Hypothalamus (tissue), 51 donors: ENCODE measurements around the gene ZMIZ1.

ENCODE experiments used
- DNase-seq, 51 donors: peaks; one replicate each; lab custom pipeline; 2025; lab: John Stamatoyannopoulos, UW

The ZMIZ1 gene

GRCh38 chr10:79219322-79219957, 150.7 kb downstream of the ZMIZ1 start:
- peak in 8 of 51 donors; percentile 12 to 42 (median 34) for DNase-seq

DNA sequence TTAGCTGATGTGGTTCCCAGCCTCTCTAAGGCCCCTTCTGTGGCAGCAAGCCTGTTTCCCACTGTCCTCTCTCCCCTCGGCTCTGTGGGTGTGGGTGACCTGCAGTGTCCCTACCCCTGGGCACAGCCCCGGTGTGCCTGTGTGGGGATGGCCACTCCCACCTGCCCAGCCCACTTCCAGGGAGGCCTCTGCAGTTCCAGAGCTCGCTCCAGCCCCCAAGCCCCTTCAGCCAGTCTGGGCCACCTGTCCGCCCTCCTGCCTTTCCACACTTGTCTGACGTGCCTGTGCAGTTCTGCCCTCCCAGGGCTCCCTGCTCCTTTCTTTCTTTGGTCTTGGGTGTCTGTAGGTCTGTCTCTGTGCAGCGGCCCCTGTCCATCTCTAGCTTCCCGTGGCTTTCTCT, 151.5 kb downstream of the ZMIZ1 start:
- no peak for DNase-seq

GRCh38 chr10:79221110-79222051, 152.6 kb downstream of the ZMIZ1 start:
- peak in 37 of 51 donors; percentile 13 to 90 (median 64) for DNase-seq

DNA sequence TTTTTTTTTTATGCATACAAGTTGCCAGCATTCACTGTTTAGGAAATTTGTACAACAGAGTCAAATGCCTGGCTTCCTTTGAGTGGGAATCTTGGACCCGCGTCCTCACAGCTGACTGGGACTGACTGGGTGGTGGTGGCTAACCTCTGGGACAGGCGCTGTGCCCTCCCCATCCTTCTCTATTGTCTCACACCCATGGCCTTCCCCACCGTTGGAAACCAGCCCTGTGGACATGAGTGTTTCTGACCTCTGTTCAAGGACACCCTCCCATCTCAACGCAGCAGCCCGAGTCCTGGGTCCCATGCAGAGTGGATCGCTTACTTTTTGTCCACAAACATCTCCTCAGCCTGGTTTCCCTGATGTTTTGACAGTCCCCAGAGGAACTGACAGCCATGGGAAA, 153.4 kb downstream of the ZMIZ1 start:
- peak in 1 of 51 donors; percentile 14 for DNase-seq

- DNase-seq, result peak in 38 of 51 donors; percentile 29 to 85 (median 65)
Observed at GRCh38 chr10:79223091-79224048, 154.6 kb downstream of the ZMIZ1 start.

GRCh38 chr10:79224263-79224949, 155.6 kb downstream of the ZMIZ1 start:
- no peak for DNase-seq

GRCh38 chr10:79224992-79225391, 156.2 kb downstream of the ZMIZ1 start:
- no peak for DNase-seq

DNA sequence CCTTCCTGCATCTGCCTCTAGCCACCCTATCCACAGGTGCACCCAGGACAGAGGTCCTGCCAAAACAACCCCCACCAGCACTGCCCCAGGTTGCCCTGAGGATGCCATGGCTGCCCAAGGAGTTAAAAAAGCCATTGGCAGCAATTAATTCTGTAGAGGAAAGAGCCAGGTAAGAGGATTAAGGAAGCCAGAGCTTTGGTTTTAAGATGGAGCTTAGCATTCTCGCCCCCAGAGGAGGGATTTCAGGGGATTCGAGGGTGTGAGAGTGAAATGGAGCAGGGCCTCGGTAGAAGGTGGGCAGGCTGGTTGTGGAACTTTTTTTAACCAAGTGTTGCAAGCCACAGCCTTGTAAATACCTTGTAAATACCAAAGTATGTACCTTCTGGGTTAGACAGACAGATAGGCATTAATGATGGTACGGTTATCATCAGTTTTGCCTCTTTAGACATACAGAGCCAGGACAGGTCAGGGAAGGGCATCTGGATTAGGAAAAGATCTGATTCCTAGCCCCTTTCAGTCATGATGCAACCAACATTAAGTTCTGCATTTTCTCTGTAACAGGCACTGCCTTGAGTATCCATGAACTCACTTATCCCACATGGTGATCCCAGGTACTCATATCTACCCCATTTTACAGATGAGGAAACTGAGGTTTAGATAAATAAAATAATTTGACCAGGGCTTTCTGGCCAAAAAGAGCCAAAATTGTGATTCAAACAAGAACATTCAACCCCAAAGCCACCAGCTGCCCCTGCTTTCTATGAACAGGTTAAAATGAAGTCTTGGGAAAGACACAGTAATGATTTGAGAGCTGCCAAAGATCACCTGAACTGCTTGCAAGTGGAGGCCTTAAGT, 157.9 kb downstream of the ZMIZ1 start:
- DNase-seq, result no peak

- DNase-seq, result no peak
Observed at GRCh38 chr10:79229071-79229541, 160.3 kb downstream of the ZMIZ1 start.

DNA sequence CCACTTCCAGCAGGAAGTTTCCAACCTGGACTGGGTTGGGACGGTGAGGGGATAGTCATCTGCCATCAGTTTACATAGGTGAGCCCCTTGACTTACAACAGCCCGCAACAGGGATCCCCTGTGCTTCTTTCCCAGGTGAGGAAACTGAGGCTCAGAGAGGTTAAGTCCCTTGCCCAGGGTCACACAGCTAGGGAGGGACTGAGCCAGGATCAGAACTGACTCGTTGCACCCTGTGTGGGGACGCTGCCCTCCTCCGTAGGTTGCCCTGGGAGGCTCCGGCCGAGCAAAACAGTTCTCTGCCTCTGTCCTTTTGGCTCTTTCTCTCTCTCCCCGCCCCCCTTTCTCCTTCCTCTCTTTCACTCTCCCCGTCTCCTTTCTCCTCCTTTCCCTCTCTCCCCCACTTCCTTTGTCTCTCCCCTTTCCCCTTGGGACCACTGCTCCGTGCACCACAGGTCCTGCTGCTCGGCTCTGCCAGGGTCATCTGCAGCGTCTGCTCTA, 161.1 kb downstream of the ZMIZ1 start:
- no peak for DNase-seq

GRCh38 chr10:79230328-79230830, 161.6 kb downstream of the ZMIZ1 start:
- DNase-seq, result no peak

DNA sequence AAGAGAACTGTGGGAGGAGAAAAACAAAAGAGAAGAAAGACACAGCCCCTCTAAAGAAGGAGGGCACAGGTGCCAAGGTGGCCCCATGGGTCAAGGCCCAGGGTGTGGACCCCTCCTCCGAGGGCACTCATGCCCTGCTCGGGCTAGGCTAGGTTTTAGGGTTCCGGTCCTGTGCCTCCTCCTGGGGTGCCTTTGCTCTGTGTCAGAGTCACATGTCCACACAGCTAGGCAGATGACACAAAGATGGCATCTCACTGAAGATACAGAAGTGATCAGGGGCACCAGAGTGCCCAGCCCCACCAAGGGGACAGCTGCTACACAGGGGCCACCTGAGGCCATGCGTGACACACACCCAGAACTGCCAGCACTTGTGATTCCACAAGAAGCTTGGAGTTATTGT, 162.1 kb downstream of the ZMIZ1 start:
- no peak for DNase-seq

- no peak for DNase-seq
Observed at GRCh38 chr10:79231908-79232307, 163.1 kb downstream of the ZMIZ1 start.

DNA sequence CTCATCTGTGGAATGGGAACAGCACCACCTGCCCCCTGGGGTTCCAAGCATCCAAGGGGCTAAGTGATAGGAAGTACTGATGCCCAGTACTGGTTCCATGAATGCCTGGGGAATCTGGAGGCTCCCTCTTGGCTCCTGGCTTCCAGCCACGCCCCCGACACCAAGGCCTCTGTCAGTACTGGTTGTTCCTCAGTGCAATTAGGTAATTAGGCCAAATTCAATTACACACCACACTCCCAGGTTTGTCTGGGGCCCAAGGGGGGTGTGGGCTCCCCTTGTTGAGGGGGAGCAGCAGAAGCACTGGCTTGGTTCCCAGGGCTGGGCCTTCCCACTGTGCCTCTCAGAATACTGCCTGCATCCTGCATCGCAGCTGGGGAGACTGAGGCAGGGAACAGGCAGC, 164.1 kb downstream of the ZMIZ1 start:
- DNase-seq, result peak in 2 of 51 donors; percentile 33 to 38

DNA sequence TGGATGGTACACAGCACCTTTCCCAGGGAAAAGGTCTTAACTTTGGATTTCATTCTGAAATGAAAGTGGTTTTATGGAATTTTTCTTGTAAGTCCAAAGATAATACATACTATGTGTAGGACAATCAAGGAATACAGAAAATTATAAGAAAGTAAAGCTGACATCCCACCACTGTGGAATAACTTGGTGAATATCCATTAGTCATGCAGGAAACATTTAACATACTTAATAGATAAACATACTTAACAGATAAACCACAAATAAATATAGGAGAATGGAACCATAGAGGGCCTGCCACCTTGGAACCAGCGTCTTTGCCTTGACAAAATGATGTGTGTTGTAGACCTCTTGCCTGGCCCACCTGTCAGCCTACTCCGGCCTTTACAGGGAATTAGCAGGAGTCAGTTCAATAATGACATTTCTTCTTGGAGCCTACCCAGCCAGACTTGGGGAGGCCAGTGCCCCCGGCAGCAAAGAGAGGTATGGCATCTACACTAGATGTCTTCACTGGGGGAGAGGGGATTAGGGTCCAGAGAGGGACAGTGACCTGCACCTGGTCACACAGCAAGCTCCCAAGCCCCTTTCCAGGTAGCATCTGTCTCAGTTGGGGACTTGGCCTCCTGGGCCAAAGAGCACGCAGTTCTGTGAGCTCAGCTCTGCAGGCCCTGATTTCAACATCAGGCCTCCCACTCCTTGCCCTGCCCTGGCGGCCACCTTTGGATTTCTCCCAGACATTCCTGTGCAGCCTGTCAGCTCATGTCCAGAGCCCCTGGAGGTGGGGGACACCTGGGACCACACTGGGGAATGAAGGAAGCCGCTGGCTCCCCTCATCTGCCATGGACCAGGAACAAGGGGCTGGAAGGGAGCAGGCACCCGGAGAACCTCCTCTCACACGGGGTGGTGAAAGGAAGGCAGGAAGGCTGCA, 165.9 kb downstream of the ZMIZ1 start:
- DNase-seq, result no peak

DNA sequence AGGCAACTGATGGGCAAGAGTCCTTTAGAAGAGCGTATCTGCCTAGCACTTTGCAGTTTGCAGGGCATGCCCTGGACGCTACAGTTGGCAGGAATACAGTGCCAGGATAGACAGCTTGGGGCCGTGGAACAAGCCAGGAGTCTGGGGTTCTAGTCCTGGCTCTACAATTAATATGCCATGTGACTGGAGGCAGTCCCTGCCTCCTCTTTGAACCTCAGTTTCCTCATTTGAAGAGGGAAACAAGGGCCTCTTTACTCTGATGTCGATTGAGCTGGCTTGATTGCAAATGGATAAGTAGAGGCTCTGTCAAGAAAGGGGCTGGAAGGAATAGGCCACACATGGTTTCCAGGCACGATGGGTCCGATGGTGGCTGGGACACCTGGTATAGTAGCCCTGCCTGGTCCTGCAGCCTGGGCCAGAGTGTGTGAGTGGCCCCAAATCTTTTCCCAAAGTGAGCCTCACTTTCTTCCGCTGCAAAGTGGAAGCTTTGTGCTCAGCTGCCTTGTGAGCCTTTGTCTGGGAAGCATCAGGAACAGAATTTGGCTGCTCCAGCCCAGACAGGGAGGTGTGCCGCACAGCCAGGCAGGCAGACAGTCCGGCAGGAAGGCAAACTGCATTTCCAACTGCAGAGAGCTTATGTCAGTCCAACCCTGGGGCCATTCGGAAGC, 167.1 kb downstream of the ZMIZ1 start:
- DNase-seq, result no peak

DNA sequence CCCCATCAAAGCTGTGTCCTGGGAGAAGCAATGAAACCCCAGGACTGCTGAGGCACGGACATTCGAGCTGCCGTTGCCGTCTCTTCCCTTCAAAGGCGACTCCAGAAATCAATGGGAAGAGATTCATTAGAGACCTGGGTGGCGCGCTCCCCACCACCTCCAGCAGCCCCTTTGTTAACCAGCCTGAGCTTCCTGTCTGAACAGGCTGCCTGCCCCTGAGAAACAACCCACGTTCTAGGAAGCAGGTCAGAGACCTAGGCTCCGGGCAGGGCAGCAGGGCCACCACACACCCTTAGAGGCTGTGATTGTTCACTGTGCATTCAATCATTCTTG, 167.6 kb downstream of the ZMIZ1 start:
- DNase-seq, result no peak
